Activated T-cell treated with anti-CD3 and anti-CD28 coated beads for 1 hour (primary cell): ENCODE measurements around the gene PSMB2.

ENCODE experiments used
- DNase-seq: peaks from one replicate; pipeline ENCODE4 v3.0.0-alpha.2; 2020; ENCODE audit warnings: low read depth

Gene PSMB2

GRCh38 chr1:35572296-35572695 lies 69.0 kb downstream of the PSMB2 start:
- no peak for DNase-seq

- DNase-seq = no peak
Measured at GRCh38 chr1:35571263-35571662, 70.1 kb downstream of the PSMB2 start.

DNA sequence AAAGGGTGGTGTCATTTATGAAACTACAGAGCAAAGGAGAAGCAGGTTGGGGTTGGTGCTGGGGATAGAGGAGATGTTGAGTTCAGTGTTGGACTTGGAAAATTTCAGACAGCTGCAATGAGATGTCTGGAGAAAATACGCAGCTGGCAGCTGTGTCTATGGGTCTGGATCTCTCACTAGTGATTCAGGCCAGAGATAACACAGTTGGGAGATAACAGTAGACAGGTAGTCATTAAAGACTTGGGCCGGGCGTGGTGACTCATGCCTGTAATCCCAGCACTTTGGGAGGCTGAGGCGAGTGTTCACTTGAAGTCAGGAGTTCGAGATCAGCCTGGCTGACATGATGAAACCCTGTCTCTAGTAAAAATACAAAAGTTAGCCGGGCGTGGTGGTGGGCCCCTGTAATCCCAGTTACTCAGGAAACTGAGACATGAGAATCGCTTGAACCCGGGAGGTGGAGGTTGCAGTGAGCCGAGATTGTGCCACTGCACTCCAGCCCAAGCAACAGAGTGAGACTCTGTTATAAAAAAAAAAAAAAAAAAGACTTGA lies 70.7 kb downstream of the PSMB2 start:
- no peak for DNase-seq

DNA sequence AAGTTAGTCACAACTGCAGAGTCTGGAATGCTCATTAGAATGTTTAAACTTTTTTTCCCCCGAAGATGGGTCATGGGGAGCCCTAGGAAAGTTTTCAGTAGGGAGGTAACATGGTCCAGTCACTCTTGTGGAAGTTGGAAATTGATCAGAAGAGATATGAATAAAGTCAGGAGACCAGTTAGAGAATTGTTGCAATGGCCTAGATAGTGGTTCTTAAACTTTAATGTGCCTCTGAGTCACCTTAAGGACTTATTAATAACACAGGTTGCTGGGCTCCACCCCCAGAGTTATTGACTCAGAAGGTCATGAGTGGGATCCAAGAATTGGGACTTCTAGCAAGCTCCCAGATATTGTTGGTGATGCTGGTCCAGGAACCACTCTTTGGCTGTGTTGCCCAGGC lies 71.4 kb downstream of the PSMB2 start:
- no peak for DNase-seq

- DNase-seq = peak; percentile 42
Measured at GRCh38 chr1:35568975-35569395, 72.3 kb downstream of the PSMB2 start.

DNA sequence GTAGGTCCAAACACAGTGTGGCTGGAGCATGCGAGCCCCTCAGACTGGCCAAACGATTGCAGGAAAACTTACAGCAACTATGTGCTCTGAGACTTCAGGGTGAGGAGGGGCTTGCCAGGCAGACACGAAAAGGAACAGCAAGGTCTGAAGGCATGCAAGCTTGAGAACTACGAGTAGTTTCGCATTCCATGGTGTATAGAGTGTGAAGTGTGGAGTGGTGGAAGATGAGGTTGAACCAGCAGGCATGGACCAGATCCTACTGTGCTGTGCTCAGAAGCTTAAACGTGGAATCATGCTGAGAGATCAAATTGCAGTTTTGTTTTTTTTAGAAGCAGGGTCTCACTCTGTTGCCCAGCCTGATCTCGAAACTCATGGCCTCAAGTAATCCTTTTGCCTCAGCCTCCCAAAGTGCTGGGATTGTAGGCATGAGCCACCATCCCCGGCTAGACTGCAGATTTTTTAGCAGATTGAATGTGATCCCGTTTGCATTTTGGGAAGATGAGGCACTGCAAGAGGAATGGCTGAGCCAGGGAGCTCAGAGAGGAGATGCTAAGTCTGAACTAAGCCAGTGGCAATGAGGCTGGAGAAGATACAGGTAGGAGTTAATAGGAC lies 73.3 kb downstream of the PSMB2 start:
- DNase-seq = no peak

- no peak for DNase-seq
Measured at GRCh38 chr1:35565742-35566133, 75.6 kb downstream of the PSMB2 start.

DNA sequence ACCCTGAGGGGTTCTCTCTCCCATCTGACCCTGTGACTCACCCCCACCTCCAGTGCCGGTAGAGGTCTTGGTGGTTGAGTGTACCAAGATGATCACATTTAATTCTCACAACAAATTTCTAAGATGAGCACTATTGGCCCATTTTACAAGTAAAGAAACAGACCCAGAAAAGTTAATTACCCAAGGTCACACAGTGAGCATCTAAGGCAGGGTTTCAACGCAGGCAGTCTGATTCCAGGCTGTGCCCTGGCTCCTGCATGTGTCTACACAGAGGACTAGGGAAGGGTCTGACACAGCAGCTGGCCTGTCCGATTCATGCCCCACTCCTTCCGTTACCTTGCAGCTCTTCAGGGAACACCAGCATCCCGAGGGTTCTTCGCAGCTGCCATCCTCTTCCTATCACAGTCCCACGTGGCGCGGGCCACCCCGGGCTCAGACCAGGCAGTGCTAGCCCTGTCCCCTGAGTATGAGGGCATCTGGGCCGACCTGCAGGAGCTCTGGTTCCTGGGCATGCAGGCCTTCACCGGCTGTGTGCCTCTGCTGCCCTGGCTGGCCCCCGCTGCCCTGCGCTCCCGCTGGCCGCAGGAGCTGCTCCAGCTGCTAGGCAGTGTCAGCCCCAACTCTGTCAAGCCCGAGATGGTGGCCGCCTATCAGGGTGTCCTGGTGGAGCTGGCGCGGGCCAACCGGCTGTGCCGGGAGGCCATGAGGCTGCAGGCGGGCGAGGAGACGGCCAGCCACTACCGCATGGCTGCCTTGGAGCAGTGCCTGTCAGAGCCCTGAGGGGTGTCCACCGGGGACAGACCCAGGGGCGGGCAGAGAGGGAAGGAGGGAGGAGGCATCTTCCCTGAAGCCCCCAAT lies 76.2 kb downstream of the PSMB2 start:
- DNase-seq = no peak

DNA sequence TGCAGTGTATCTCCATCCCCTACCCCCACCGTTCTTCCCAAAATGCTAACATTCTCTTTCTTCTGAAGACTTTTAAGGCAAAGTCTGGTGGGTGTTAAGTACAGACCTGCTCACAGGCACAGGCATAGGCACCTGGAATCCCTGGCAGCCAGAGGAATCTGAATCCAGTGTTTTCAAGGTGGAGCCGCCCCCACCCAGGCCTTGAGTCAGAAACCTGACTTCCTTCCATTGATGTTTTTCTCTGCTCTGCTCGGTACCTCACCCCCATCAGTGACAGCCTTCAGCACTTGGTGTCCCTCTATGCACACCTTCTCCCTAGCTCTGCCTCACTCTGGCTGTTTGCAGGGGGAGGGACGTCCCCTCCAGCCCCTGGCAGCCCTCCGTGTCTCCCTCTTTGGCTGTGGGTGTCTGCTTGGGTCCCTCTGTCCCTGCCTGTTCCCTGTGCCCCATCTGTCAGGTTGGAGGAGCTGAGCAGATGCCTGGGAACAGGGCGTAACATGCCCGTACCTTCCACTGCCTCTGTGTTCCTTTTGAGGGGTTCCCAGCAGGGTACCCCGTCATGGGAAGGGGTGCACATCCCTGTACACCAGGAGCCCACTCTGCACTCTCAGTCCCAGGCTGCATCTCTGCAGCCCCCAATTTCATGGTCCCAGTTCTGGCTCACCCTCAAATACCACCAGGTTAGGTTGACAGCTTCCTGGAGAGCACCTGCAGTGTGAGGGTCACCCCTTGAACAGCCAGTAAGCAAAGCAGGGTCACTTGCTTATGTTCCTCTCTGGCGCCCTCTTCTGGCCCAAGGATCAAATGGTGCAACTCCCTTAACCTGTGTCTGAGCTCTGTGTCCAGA lies 77.1 kb downstream of the PSMB2 start:
- DNase-seq = peak; percentile 86

DNA sequence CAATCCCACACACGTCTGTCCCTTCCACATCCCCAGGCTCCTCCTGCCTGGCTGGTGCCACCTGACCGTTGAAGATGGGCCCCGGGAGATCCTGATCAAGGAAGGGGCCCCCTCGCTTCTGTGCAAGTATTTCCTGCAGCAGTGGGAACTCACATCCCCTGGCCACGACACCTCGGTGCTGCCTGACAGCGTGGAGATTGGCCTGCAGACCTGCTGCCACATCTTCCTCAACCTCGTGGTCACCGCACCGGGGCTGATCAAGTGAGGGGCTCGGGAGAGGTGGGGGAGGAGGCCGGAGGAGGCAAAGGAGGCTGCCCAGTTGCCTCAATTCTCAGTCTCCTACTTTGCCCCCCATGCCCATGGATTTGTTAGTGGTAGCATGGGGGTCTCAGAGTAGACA lies 78.2 kb downstream of the PSMB2 start:
- no peak for DNase-seq

- no peak for DNase-seq
Measured at GRCh38 chr1:35561972-35562680, 79.2 kb downstream of the PSMB2 start.

DNA sequence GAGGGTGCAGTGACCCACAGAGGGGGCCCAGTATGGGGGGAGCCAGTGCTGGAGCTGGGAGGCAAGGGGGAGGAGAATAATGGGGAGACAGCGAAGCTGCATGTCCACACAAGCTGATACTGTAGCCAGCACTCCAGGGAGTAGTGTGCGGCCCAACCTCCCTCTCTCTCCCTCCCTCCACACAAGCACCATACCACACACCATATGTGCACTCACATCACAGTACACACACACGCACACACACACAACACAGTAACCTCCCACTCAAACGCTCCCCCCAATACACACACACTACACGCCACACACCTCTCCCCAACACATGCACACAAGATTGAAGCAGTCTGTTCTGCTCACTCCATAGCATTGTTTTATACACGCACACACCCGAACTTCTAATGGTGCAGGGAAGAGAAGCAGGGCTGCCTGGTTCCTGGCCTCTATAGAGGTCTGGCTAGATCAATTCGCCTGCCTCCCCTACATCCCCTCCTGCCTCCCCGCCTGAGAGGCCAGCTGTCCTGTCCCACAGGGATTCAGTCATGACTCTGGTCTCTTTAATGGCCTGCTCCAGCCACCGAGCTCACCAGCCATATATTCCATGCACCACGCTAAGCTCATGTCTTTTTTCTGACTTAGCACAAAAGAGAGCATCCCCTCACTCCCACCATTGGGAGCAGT lies 79.9 kb downstream of the PSMB2 start:
- no peak for DNase-seq

- no peak for DNase-seq
Measured at GRCh38 chr1:35560256-35561225, 80.8 kb downstream of the PSMB2 start.

DNA sequence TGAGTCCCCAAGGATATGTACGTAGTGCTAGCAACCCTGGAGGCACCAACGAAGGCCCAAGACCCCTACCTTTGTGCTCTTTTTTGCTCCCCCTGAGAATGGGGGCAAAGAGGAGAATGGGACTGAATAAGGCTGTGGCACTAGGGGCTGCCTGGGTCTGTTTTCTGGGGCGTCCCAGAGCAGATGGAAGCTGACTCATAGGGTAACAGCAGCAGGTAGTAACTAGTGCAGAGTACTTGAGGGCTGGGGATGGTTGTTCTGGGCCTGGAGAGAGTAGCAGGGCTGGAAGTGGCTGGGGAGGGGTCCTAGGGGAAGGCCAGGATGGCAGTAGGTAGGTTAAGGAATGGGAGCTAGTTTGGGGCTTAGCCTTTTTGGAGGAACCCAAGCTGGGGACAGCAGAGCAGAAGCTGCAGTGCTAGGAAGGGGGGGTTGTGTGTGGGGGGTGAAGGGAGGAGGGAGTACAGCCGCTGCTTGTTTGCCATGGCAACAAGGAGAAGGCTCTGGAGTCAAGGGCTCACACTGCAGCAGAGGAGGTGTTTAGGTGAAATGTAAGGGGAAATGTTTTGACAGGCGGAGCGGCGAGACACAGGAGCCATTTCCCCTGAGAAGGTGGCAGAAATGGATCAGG lies 81.9 kb downstream of the PSMB2 start:
- no peak for DNase-seq

- no peak for DNase-seq
Measured at GRCh38 chr1:35558374-35559316, 82.7 kb downstream of the PSMB2 start.

DNA sequence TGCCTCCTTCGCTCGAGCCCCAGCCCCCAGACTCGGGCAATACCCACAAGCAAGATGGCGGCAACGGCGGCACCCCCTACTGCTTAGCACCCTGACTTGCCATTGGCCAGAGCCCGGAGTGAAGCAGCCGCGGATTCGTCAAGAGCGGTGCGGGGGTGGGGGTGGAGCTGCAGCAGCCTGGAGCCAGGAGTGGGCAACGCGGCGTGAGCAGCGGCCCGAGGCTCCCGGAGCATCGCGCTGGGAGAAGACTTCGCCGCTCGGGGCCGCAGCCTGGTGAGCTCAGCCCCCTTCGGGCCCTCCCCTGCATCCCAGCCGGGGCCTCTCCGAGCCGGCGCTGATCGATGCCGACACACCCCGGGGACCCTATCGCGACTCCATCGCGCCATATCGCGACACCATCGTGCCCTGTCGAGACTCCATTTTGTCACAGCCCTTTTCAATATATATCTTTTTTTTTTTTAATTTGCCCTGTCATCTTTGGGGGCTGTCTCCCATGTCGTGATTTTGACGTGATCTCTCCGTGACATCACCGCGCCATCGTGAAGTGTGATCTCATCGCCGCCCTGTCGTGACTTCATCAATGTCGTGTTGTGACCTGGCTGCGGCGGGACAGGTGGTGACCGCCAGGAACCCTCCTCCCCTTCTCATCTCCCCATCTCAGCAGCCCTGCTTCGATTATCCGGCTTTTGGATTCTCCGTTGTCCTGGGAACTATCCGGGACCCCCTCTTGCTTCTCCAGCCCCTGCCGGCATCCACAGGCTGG lies 83.5 kb downstream of the PSMB2 start, which contains the start of gene NCDN:
Gene NCDN (plus strand): TSS at position 189 of the 763 bp plus-strand sequence. CDS start 392 bp downstream, at position 581.
- DNase-seq = peak; percentile 90

DNA sequence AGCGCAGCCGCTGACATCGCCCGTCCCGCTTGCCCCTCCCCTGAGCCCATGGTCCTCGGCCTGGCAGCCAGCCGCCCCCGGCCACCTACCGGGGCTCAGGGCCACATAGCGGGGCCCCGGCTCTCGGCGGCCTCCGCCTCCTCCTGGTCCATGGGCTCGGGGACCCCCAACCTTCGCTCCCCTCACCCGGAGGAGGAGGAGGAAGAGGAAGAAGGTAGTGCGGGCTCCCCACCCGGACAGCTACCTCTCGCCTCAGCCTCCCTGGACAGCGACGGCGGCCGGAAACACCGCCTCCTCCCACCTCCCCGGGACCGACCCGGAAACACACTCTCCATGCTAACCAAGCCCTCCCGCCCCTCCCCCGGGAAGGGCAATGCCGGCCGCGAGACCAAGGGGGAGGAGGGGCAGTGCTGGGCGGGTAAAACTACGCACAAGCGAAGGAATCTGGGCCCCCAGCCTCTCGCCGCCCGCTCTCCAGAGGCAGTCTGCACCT lies 84.2 kb downstream of the PSMB2 start, which contains the start of gene KIAA0319L:
Gene KIAA0319L (minus strand): TSS at position 286 of the 493 bp plus-strand sequence. CDS start 2,912 bp downstream, outside the sequence.
- no peak for DNase-seq
